ENCODE results near the gene NDUFS8.

The NDUFS8 gene

GRCh38 chr11:68021167-68021787, 9.2 kb upstream of the NDUFS8 start:
- TF ChIP-seq CTCF (IDR thresholded peaks at IDR 0.05; ENCODE audit: insufficient read depth, low read depth, low read length, missing control alignments), result peak; percentile 53
- peak; percentile 42 for DNase-seq (ENCODE audit: low read depth)

GRCh38 chr11:68022531-68022930, 8.0 kb upstream of the NDUFS8 start:
- TF ChIP-seq CTCF (IDR thresholded peaks at IDR 0.05; ENCODE audit: insufficient read depth, low read depth, low read length, missing control alignments), result no peak
- no peak for DNase-seq (ENCODE audit: low read depth)
- no peak overlapping the region for H3K4me3 ChIP-seq (ENCODE audit: low read length)

More at GRCh38 chr11:68021167-68021787, 9.2 kb upstream of the NDUFS8 start:
- no peak overlapping the region for H3K4me3 ChIP-seq (ENCODE audit: low read length)

GRCh38 chr11:68024508-68024907, 6.0 kb upstream of the NDUFS8 start:
- no peak for TF ChIP-seq CTCF (IDR thresholded peaks at IDR 0.05; ENCODE audit: insufficient read depth, low read depth, low read length, missing control alignments)
- H3K4me3 ChIP-seq (ENCODE audit: low read length), result no peak overlapping the region

GRCh38 chr11:68025047-68025446, 5.4 kb upstream of the NDUFS8 start:
- TF ChIP-seq CTCF (IDR thresholded peaks at IDR 0.05; ENCODE audit: insufficient read depth, low read depth, low read length, missing control alignments), result no peak
- no peak overlapping the region for H3K4me3 ChIP-seq (ENCODE audit: low read length)
- no peak for DNase-seq (ENCODE audit: low read depth)

More at GRCh38 chr11:68024508-68024907, 6.0 kb upstream of the NDUFS8 start:
- DNase-seq (ENCODE audit: low read depth), result no peak

- no peak overlapping the region for H3K4me3 ChIP-seq (ENCODE audit: low read length)
- DNase-seq (ENCODE audit: low read depth), result no peak
- TF ChIP-seq CTCF (IDR thresholded peaks at IDR 0.05; ENCODE audit: insufficient read depth, low read depth, low read length, missing control alignments), result no peak
These were observed 3.9 kb upstream of the NDUFS8 start for GRCh38 chr11:68026391-68027105.

GRCh38 chr11:68027667-68028066, 2.8 kb upstream of the NDUFS8 start:
- no peak overlapping the region for H3K4me3 ChIP-seq (ENCODE audit: low read length)

More at GRCh38 chr11:68027667-68028066, 2.8 kb upstream of the NDUFS8 start:
- DNase-seq (ENCODE audit: low read depth), result no peak
- TF ChIP-seq CTCF (IDR thresholded peaks at IDR 0.05; ENCODE audit: insufficient read depth, low read depth, low read length, missing control alignments), result no peak
